Measurements from ENCODE around the gene CSRP1. TPM values are rescaled to one million over a fixed set of nuclear protein-coding genes. Genes with fewer than 3 reads are reported as not detected.

The CSRP1 gene
- total RNA-seq, 4 donors from 2014 or later: 285 to 835 (median 454) TPM

DNA sequence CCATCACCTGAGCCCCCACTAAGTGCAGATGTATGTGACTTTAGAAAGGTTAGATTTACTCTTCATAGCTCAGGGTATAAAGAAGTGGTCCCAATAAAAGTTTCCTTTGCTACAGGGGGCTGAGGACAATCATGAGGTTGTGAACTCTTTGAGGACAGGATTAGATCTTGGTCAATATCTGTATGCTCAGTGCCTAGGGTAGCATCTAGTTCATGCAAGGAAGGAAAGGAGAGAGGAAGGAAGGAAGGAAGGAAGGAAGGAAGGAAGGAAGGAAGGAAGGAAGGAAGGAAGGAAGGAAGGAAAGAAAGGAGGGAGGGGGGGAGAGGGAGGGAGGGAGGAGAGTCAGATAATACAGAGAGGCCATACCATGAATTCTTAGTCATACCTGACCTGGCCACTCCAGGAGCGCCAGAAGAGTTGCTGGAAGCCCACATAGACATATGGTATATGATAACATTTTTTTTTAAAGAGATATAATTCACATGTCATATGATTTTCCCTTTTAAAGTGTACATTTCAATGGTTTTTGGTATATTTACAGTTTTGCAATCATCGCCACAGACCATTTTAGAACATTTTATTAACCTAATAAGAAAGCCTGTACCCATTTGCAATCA lies 9.7 kb upstream of the CSRP1 start:
- Histone ChIP-seq H3K27ac (no peak overlapping the region), H3K9me3 (no peaks in the 10 kb centered on the region), H3K4me3 (replicated peaks in 1 of 3) (no peak overlapping the region), H3K27me3 (no peaks in the 10 kb centered on the region), H3K4me1 (peaks cover 15 to 17% of the 10 kb centered on the region in 2 donors), H3K36me3 (no peaks in the 10 kb centered on the region)
- WGBS, 2 donors: 96 to 97% methylated on average over 2 of the region's 2 CpGs
- TF ChIP-seq CTCF (IDR thresholded peaks at IDR 0.05) (no peak), POLR2A (IDR thresholded peaks at IDR 0.05) (no peak)
- DNase-seq: no peak
- intact Hi-C loops (cut with DNase I): no loop called here

GRCh38 chr1:201515895-201516294 lies 9.0 kb upstream of the CSRP1 start:
- DNase-seq: no peak
- Histone ChIP-seq H3K4me3 (replicated peaks in 1 of 3) (no peak overlapping the region), H3K27ac (no peak overlapping the region), H3K36me3 (no peaks in the 10 kb centered on the region), H3K9me3 (no peaks in the 10 kb centered on the region), H3K4me1 (peaks cover 20 to 24% of the 10 kb centered on the region in 2 donors), H3K27me3 (no peaks in the 10 kb centered on the region)
- TF ChIP-seq CTCF (IDR thresholded peaks at IDR 0.05) (no peak), POLR2A (IDR thresholded peaks at IDR 0.05) (no peak)
- intact Hi-C loops (cut with DNase I): no loop called here
- 93 to 100% methylated on average over 1 of the region's 1 CpG for WGBS, 2 donors

- Histone ChIP-seq H3K27me3 (no peaks in the 10 kb centered on the region), H3K4me3 (replicated peaks in 1 of 3) (no peak overlapping the region), H3K36me3 (no peaks in the 10 kb centered on the region), H3K9me3 (no peaks in the 10 kb centered on the region), H3K27ac (no peak overlapping the region), H3K4me1 (peaks cover 20 to 25% of the 10 kb centered on the region in 2 donors)
- WGBS, 2 donors: 74 to 79% methylated on average over 9 of the region's 9 CpGs
- intact Hi-C loops (cut with DNase I): no loop called here
- no peak for TF ChIP-seq CTCF (IDR thresholded peaks at IDR 0.05)
- TF ChIP-seq POLR2A (IDR thresholded peaks at IDR 0.05): no peak
- no peak for DNase-seq
Measured at GRCh38 chr1:201515062-201515750, 8.3 kb upstream of the CSRP1 start.

GRCh38 chr1:201514466-201514865 lies 7.5 kb upstream of the CSRP1 start:
- intact Hi-C loops (cut with DNase I): loop anchor here (5.0 kb wide), 1 partner anchor 62 kb away; no protein-coding TSS in a partner anchor
- Histone ChIP-seq H3K9me3 (no peaks in the 10 kb centered on the region), H3K27me3 (no peaks in the 10 kb centered on the region), H3K27ac (no peak overlapping the region), H3K4me1 (peaks cover 20 to 25% of the 10 kb centered on the region in 2 donors), H3K36me3 (no peaks in the 10 kb centered on the region), H3K4me3 (replicated peaks in 1 of 3) (no peak overlapping the region)
- no peak for TF ChIP-seq POLR2A (IDR thresholded peaks at IDR 0.05)
- TF ChIP-seq CTCF (IDR thresholded peaks at IDR 0.05): no peak
- WGBS, 2 donors: 93 to 100% methylated on average over 2 of the region's 2 CpGs
- no peak for DNase-seq
